Panc1 (cell line): ENCODE measurements around the gene ZNF865. TPM values are rescaled to one million over a fixed set of nuclear protein-coding genes. Genes with fewer than 3 reads are reported as not detected.
A peak's percentile ranks its signal among the peaks of the same experiment; 100 is the strongest.

Source experiments
- ATAC-seq: fragments of 200-7000 bp; cut with Tn5 transposase; 2 replicates; pipeline ENCODE4 v1.9.1; 2020; ENCODE audit warnings: mild to moderate bottlenecking, moderate library complexity
- Bru-seq: library from RNA; stranded (reverse); fragments of 400-500 nt; gene quantifications from one replicate; lab custom pipeline; 2021; lab: Mats Ljungman, UMichigan
- BruChase-seq, 2 experiments: library from RNA; stranded (reverse); fragments of 400-500 nt; gene quantifications; one replicate each; lab custom pipeline; 2021; lab: Mats Ljungman, UMichigan
- BruUV-seq: library from RNA; stranded (reverse); fragments of 400-500 nt; replicated peaks from 2 replicates; lab custom pipeline; 2021; lab: Mats Ljungman, UMichigan
- CTCF ChIA-PET: fragments of 300-600 bp; sonication (Branson Sonifier 250); formaldehyde crosslinking; loops from one replicate; lab custom pipeline; 2022; ENCODE audit warnings: antibody characterized with exemption; lab: Charles Lee
- POLR2A ChIA-PET: fragments of 300-600 bp; sonication (Branson Sonifier 250); formaldehyde crosslinking; loops from one replicate; lab custom pipeline; 2022; ENCODE audit warnings: antibody characterized with exemption; lab: Charles Lee
- DNase-seq: peaks from one replicate; pipeline ENCODE4 v3.0.0-alpha.2; 2010; ENCODE audit warnings: low read depth, low spot score
- H3K27ac ChIP-seq: 2 replicates; pipeline ENCODE4 v1.5.1; 2011; ENCODE audit warnings: mild to moderate bottlenecking, low read length, inconsistent platforms
- H3K27me3 ChIP-seq: fragments of 200-500 bp; sonication (Bioruptor generic); 2 replicates; pipeline ENCODE4 v1.6.0; 2014; ENCODE audit warnings: low read length, inconsistent platforms; ENCODE audit not compliant: control insufficient read depth, insufficient read depth
- H3K36me3 ChIP-seq: fragments of 200-500 bp; sonication (Bioruptor generic); 2 replicates; pipeline ENCODE4 v1.5.1; 2014; ENCODE audit warnings: inconsistent platforms, mild to moderate bottlenecking, low read length, moderate library complexity; ENCODE audit not compliant: control insufficient read depth, insufficient read depth
- H3K4me1 ChIP-seq: 2 replicates; pipeline ENCODE4 v1.5.1; 2011; ENCODE audit warnings: inconsistent platforms, mild to moderate bottlenecking, low read length, moderate library complexity; ENCODE audit not compliant: control insufficient read depth, insufficient read depth
- H3K4me3 ChIP-seq, 2 experiments: 2 replicates each; pipeline ENCODE4 v1.5.1; 2011 to 2012; ENCODE audit warnings: low read depth in 2 of 2, low read length in 2 of 2, mild to moderate bottlenecking in 2 of 2, inconsistent platforms in 1 of 2, moderate library complexity in 1 of 2
- H3K9me3 ChIP-seq: fragments of 200-500 bp; sonication (Bioruptor generic); 2 replicates; pipeline ENCODE4 v1.5.1; 2014; ENCODE audit warnings: low read depth, mild to moderate bottlenecking, inconsistent platforms, low read length, moderate library complexity; ENCODE audit not compliant: control insufficient read depth, insufficient read depth
- POLR2AphosphoS5 ChIP-seq: IDR thresholded peaks from 2 replicates; pipeline ENCODE4 v1.6.1; 2012; ENCODE audit warnings: mild to moderate bottlenecking, low read depth, low read length, moderate library complexity
- SIN3A ChIP-seq: IDR thresholded peaks from 2 replicates; pipeline ENCODE4 v1.6.1; 2012; ENCODE audit warnings: low read depth, mild to moderate bottlenecking, low read length, moderate library complexity, borderline replicate concordance; ENCODE audit not compliant: insufficient read depth
- TCF7L2 ChIP-seq: IDR thresholded peaks from 2 replicates; pipeline ENCODE4 v1.6.1; 2011; ENCODE audit warnings: mild to moderate bottlenecking, low read depth, low read length, inconsistent platforms
- in situ Hi-C: cut with HindIII; loops from 2 replicates; pipeline ENCODE4 v1.10.0; 2016; ENCODE audit warnings: low sequenced_read_pairs, low pct_unique_long_range_greater_than_20kb
- intact Hi-C: fragments of 100-400 bp; cut with micrococcal nuclease; formaldehyde crosslinking; loops from one replicate; pipeline ENCODE4 v1.10.0; 2022; ENCODE audit not compliant: unreplicated experiment
- long read RNA-seq: library from polyadenylated mRNA; unstranded; transcript quantifications from one replicate; pipeline ENCODE4 v2.0.0, GENCODE V29; 2021; ENCODE audit not compliant: unreplicated experiment
- polyA plus RNA-seq: library from polyadenylated mRNA; unstranded; fragments of >200 nt; gene quantifications from one replicate; pipeline ENCODE4 v1.2.1, GENCODE V29; 2012; ENCODE audit warnings: missing spikeins; ENCODE audit not compliant: insufficient read length
- total RNA-seq: library from RNA; stranded (reverse); gene quantifications from one replicate; pipeline ENCODE4 v1.2.1, GENCODE V29; 2021; ENCODE audit not compliant: unreplicated experiment
- TF ChIP-seq, protein P1 (sequence below): fragments of 450-650 bp; IDR thresholded peaks from 2 replicates; pipeline ENCODE4 v1.5.1; 2017; ENCODE audit warnings: mild to moderate bottlenecking
- TF ChIP-seq, protein P2 (sequence below), 2 experiments: IDR thresholded peaks; 2 replicates each; pipeline ENCODE4 v1.6.1; 2011 to 2012; ENCODE audit warnings: low read depth in 2 of 2, control low read depth in 1 of 2, low read length in 1 of 2, mild to moderate bottlenecking in 1 of 2, moderate library complexity in 1 of 2; ENCODE audit not compliant: insufficient read depth in 1 of 2

The ZNF865 gene
- total RNA-seq (25.6 TPM), Bru-seq, nascent RNA (percentile 80 among the genes with signal in this experiment), BruChase-seq, experiment 1, labeled RNA remaining after a 2-hour chase (percentile 84 among the genes with signal in this experiment), BruChase-seq, experiment 2, labeled RNA remaining after a 6-hour chase (percentile 80 among the genes with signal in this experiment)
- 27.5 TPM for polyA plus RNA-seq
- long read RNA-seq, partial matches to known transcripts: 0 of 8 reads
- long read RNA-seq, other reads (novel, unspliced or antisense): 8 of 8 reads

DNA sequence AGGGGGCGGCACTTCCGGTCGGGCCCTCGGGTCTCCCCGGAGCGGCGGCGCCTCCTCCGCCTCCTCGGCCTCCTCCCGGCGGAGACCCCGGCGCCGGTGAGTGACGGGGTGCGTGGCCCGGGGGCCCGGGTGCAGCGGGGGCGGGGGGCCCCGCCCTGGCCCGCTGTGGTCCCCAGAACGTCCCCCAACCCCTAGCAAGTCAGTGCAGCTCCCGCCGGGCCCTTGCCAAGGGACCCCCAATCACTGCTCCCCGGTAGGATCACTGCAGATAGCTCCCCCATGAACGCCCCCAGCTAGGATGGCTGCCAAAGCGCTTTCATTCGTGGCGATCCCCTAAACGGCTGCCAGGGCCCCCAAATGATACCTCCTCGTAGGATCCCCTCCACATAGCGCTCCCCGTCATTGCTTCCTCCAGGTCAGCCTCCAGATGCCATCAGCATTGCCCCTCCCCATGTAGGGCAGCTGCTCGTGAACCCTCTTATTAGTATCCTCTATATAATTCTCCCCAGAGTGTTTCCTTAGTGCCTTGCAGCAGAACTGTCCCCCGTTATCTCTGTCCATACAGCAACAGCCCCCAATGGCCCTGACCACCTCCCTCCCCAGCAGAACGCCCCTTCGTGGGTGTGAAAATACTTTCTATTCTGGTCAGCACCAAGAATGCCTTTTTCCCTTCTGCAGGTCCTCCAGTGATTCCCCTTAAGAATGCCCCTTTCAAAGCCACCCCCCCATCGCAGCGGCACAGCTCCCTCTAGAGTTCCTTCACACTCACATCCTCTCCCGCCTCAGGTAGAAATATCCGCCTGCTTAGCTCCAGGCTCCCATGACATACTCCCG is at the start of gene ZNF865:
ZNF865 (plus strand) TSS at position 11 of the 834 bp plus-strand sequence. CDS start 7,972 bp downstream, outside the sequence.
- peak within 1 kb of the TSS; percentile 74 to 88 for H3K4me3 ChIP-seq
- H3K27ac ChIP-seq: peak within 1 kb of the TSS; percentile 97
- intact Hi-C loops (loop anchor here (2.0 kb wide), 1 partner anchor 89 kb away; no protein-coding TSS in a partner anchor), in situ Hi-C loops (no loop called here)
- H3K27me3 ChIP-seq: no peaks in the 10 kb centered on the region
- no TSS peak for BruUV-seq
- DNase-seq: peak; percentile 75
- ChIA-PET POLR2A (interaction anchor here (0.5 to 0.6 kb wide), 2 partner anchors 19 to 27 kb away, joined by 4 to 10 read pairs; partner anchors contain the start of gene ZNF784), CTCF (interaction anchor here (0.5 to 1.6 kb wide), 6 partner anchors 12 to 89 kb away, joined by 3 to 10 read pairs (median 6); no protein-coding TSS in a partner anchor)
- H3K36me3 ChIP-seq: no peaks in the 10 kb centered on the region
- peak; percentile 68 for ATAC-seq
- H3K9me3 ChIP-seq: no peaks in the 10 kb centered on the region
- H3K4me1 ChIP-seq: peaks cover 19% of the 10 kb centered on the region
- TF ChIP-seq, protein P1, sequence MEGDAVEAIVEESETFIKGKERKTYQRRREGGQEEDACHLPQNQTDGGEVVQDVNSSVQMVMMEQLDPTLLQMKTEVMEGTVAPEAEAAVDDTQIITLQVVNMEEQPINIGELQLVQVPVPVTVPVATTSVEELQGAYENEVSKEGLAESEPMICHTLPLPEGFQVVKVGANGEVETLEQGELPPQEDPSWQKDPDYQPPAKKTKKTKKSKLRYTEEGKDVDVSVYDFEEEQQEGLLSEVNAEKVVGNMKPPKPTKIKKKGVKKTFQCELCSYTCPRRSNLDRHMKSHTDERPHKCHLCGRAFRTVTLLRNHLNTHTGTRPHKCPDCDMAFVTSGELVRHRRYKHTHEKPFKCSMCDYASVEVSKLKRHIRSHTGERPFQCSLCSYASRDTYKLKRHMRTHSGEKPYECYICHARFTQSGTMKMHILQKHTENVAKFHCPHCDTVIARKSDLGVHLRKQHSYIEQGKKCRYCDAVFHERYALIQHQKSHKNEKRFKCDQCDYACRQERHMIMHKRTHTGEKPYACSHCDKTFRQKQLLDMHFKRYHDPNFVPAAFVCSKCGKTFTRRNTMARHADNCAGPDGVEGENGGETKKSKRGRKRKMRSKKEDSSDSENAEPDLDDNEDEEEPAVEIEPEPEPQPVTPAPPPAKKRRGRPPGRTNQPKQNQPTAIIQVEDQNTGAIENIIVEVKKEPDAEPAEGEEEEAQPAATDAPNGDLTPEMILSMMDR: peak; percentile 96
- no peak for TF ChIP-seq TCF7L2

DNA sequence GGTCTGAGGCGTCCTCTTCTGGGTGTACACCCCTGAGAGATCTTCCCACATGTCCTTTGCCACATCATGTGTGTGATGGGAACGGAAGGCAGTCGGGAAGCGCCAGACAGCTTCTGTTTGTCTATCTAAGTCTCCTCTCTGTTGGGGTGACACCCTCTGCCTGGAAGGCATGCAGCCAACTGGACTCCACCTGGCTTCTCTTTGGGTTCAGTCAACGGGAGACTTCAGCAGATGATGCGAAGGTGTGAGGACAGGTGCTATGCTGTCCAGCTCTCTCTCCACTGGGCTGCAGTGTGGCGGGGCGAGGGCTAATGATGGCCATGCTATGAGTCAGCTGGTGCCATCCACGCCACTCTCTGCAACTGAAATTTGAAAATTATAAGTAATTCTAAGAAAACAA is 45.8 kb upstream of the ZNF865 start:
- Histone ChIP-seq H3K27ac (no peak overlapping the region), H3K4me1 (peaks cover 7% of the 10 kb centered on the region), H3K36me3 (no peaks in the 10 kb centered on the region), H3K4me3 (no peak overlapping the region), H3K9me3 (no peaks in the 10 kb centered on the region; the same call in 1 of the 2 replicates), H3K27me3 (no peaks in the 10 kb centered on the region)
- intact Hi-C loops: no loop called here
- ChIA-PET POLR2A (no interaction called here), CTCF (interaction anchor here (0.6 kb wide), 2 partner anchors 23 to 47 kb away, joined by 3 to 9 read pairs; no protein-coding TSS in a partner anchor)
- no peak for TF ChIP-seq POLR2AphosphoS5
- TF ChIP-seq TCF7L2: no peak
- TF ChIP-seq, protein P2, sequence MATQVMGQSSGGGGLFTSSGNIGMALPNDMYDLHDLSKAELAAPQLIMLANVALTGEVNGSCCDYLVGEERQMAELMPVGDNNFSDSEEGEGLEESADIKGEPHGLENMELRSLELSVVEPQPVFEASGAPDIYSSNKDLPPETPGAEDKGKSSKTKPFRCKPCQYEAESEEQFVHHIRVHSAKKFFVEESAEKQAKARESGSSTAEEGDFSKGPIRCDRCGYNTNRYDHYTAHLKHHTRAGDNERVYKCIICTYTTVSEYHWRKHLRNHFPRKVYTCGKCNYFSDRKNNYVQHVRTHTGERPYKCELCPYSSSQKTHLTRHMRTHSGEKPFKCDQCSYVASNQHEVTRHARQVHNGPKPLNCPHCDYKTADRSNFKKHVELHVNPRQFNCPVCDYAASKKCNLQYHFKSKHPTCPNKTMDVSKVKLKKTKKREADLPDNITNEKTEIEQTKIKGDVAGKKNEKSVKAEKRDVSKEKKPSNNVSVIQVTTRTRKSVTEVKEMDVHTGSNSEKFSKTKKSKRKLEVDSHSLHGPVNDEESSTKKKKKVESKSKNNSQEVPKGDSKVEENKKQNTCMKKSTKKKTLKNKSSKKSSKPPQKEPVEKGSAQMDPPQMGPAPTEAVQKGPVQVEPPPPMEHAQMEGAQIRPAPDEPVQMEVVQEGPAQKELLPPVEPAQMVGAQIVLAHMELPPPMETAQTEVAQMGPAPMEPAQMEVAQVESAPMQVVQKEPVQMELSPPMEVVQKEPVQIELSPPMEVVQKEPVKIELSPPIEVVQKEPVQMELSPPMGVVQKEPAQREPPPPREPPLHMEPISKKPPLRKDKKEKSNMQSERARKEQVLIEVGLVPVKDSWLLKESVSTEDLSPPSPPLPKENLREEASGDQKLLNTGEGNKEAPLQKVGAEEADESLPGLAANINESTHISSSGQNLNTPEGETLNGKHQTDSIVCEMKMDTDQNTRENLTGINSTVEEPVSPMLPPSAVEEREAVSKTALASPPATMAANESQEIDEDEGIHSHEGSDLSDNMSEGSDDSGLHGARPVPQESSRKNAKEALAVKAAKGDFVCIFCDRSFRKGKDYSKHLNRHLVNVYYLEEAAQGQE (IDR thresholded peaks at IDR 0.05; ENCODE audit: insufficient read depth in 1 of 2, low read depth in 2 of 2, low read length in 1 of 2): no peak
- TF ChIP-seq, protein P1: no peak
- TF ChIP-seq SIN3A: no peak
- BruUV-seq: no TSS peak
- DNase-seq (no peak), ATAC-seq (no peak)
- in situ Hi-C loops: no loop called here
